Stomach (tissue), 4 donors: Measurements from ENCODE around the gene RNH1.

Experiments used
- CTCF ChIP-seq, 7 experiments: fragments of 450-650 bp in 4 of 7; fragments of 200-600 bp in 3 of 7; sonication (generic) in 3 of 7; IDR thresholded peaks; one replicate each; pipeline ENCODE4 v1.5.1; 2016 to 2019; ENCODE audit warnings: antibody characterized with exemption in 7 of 7, control low read depth in 2 of 7, mild to moderate bottlenecking in 1 of 7
- EP300 ChIP-seq: sonication (generic); formaldehyde crosslinking; IDR thresholded peaks from one replicate; pipeline ENCODE4 v1.6.1; 2017; ENCODE audit warnings: antibody characterized with exemption
- POLR2A ChIP-seq, 4 donors: fragments of 450-650 bp; IDR thresholded peaks; one replicate each; pipeline ENCODE4 v1.6.1; 2016; ENCODE audit warnings: antibody characterized with exemption in 4 of 4, control low read depth in 2 of 4, mild to moderate bottlenecking in 1 of 4, moderate library complexity in 1 of 4
- POLR2AphosphoS5 ChIP-seq, 3 donors: sonication (generic); formaldehyde crosslinking; IDR thresholded peaks; one replicate each; pipeline ENCODE4 v1.6.1; 2016; ENCODE audit warnings: antibody characterized with exemption in 3 of 3

DNA sequence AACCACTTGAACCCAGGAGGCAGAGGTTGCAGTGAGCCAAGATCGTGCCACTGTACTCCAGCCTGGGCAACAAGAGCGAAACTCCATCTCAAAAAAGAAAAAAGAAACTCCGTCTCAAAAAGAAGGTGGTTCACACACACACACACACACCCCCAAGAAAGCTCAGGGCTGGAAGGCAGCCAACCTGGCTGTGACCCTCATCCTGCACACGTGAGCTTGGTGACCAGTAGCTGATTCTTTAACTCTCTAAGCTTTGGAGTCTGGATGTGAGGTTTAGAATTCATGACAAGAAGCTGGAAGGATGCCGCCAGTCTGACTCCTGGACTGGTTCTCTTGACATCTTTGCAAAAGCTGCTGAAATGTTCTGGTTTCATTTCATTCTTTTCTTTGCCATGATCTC is 1.9 kb upstream of the RNH1 start:
- no peak for TF ChIP-seq CTCF (IDR thresholded peaks at IDR 0.05)
- TF ChIP-seq POLR2A (IDR thresholded peaks at IDR 0.05): no peak
- no peak for TF ChIP-seq EP300
- no peak for TF ChIP-seq POLR2AphosphoS5 (IDR thresholded peaks at IDR 0.05)
